Stimulated activated naive CD8-positive, alpha-beta T cell treated with anti-CD3 and anti-CD28 coated beads, Interleukin-15, Interleukin-2, amounts not matched to agents 100 ng/mL and 50 ng/mL, for 24 hours (primary cell): Measurements from ENCODE around the gene FIZ1.

Experiments
- H3K27ac Mint-ChIP-seq: one replicate; pipeline ENCODE4 v1.8.0; 2021; ENCODE audit warnings: mild to moderate bottlenecking, mixed read lengths
- H3K27me3 Mint-ChIP-seq: one replicate; pipeline ENCODE4 v1.8.0; 2021; ENCODE audit warnings: mixed read lengths
- H3K36me3 Mint-ChIP-seq: one replicate; pipeline ENCODE4 v1.8.0; 2021; ENCODE audit warnings: low read depth, mixed read lengths
- H3K4me1 Mint-ChIP-seq: one replicate; pipeline ENCODE4 v1.8.0; 2021; ENCODE audit warnings: low read depth, mixed read lengths
- H3K4me3 Mint-ChIP-seq: one replicate; pipeline ENCODE4 v1.8.0; 2021; ENCODE audit warnings: mild to moderate bottlenecking, mixed read lengths
- H3K9me3 Mint-ChIP-seq: one replicate; pipeline ENCODE4 v1.8.0; 2021; ENCODE audit warnings: mixed read lengths

The FIZ1 gene

GRCh38 chr19:55611300-55611982 lies 12.1 kb upstream of the FIZ1 start:
- H3K4me3 Mint-ChIP-seq, result no peak overlapping the region
- H3K9me3 Mint-ChIP-seq, result no peaks in the 10 kb centered on the region
- no peaks in the 10 kb centered on the region for H3K27me3 Mint-ChIP-seq
- peaks cover 39% of the 10 kb centered on the region for H3K36me3 Mint-ChIP-seq
- peak overlapping the region; percentile 26 for H3K27ac Mint-ChIP-seq
- peaks cover 55% of the 10 kb centered on the region for H3K4me1 Mint-ChIP-seq

GRCh38 chr19:55609326-55609725 lies 10.0 kb upstream of the FIZ1 start:
- no peak overlapping the region for H3K27ac Mint-ChIP-seq
- peaks cover 41% of the 10 kb centered on the region for H3K36me3 Mint-ChIP-seq
- H3K4me3 Mint-ChIP-seq, result no peak overlapping the region
- H3K27me3 Mint-ChIP-seq, result no peaks in the 10 kb centered on the region
- no peaks in the 10 kb centered on the region for H3K9me3 Mint-ChIP-seq
- peaks cover 67% of the 10 kb centered on the region for H3K4me1 Mint-ChIP-seq

GRCh38 chr19:55606817-55607216 lies 7.5 kb upstream of the FIZ1 start:
- Mint-ChIP-seq H3K4me3 (peak overlapping the region; percentile 95), H3K9me3 (no peaks in the 10 kb centered on the region), H3K4me1 (peaks cover 64% of the 10 kb centered on the region), H3K27ac (peak overlapping the region; percentile 98), H3K27me3 (no peaks in the 10 kb centered on the region), H3K36me3 (peaks cover 36% of the 10 kb centered on the region)

- Mint-ChIP-seq H3K27me3 (no peaks in the 10 kb centered on the region), H3K4me1 (peaks cover 64% of the 10 kb centered on the region), H3K36me3 (peaks cover 36% of the 10 kb centered on the region), H3K27ac (peak overlapping the region; percentile 98), H3K4me3 (peak overlapping the region; percentile 95), H3K9me3 (no peaks in the 10 kb centered on the region)
Observed at GRCh38 chr19:55606471-55606787, 7.1 kb upstream of the FIZ1 start.

- peaks cover 36% of the 10 kb centered on the region for H3K36me3 Mint-ChIP-seq
- peaks cover 64% of the 10 kb centered on the region for H3K4me1 Mint-ChIP-seq
- no peaks in the 10 kb centered on the region for H3K9me3 Mint-ChIP-seq
- peak within 1 kb of the TSS; percentile 98 for H3K27ac Mint-ChIP-seq
- H3K27me3 Mint-ChIP-seq, result no peaks in the 10 kb centered on the region
- peak within 1 kb of the TSS; percentile 95 for H3K4me3 Mint-ChIP-seq
Observed at GRCh38 chr19:55605637-55606470, 6.5 kb upstream of the FIZ1 start, which contains the start of gene ZNF865. Gene ZNF865, plus strand, starts transcription at chr19:55605647. Its CDS starts 7,972 bp downstream, at chr19:55613619.

- H3K27me3 Mint-ChIP-seq, result no peaks in the 10 kb centered on the region
- H3K4me3 Mint-ChIP-seq, result peak overlapping the region; percentile 85
- peaks cover 61% of the 10 kb centered on the region for H3K4me1 Mint-ChIP-seq
- peaks cover 36% of the 10 kb centered on the region for H3K36me3 Mint-ChIP-seq
- peak overlapping the region; percentile 96 for H3K27ac Mint-ChIP-seq
- H3K9me3 Mint-ChIP-seq, result no peaks in the 10 kb centered on the region
Observed at GRCh38 chr19:55605207-55605636, 5.9 kb upstream of the FIZ1 start.

- Mint-ChIP-seq H3K4me1 (peaks cover 54% of the 10 kb centered on the region), H3K27ac (peak overlapping the region; percentile 28), H3K27me3 (no peaks in the 10 kb centered on the region), H3K4me3 (no peak overlapping the region), H3K36me3 (peaks cover 27% of the 10 kb centered on the region), H3K9me3 (no peaks in the 10 kb centered on the region)
Observed at GRCh38 chr19:55603581-55604292, 4.4 kb upstream of the FIZ1 start.

GRCh38 chr19:55603115-55603514 lies 3.8 kb upstream of the FIZ1 start:
- Mint-ChIP-seq H3K4me3 (no peak overlapping the region), H3K27me3 (no peaks in the 10 kb centered on the region), H3K9me3 (no peaks in the 10 kb centered on the region), H3K27ac (no peak overlapping the region), H3K4me1 (peaks cover 54% of the 10 kb centered on the region), H3K36me3 (peaks cover 26% of the 10 kb centered on the region)

- H3K4me1 Mint-ChIP-seq, result peaks cover 49% of the 10 kb centered on the region
- H3K27ac Mint-ChIP-seq, result no peak overlapping the region
- no peaks in the 10 kb centered on the region for H3K27me3 Mint-ChIP-seq
- no peaks in the 10 kb centered on the region for H3K9me3 Mint-ChIP-seq
- peaks cover 25% of the 10 kb centered on the region for H3K36me3 Mint-ChIP-seq
- no peak overlapping the region for H3K4me3 Mint-ChIP-seq
Observed at GRCh38 chr19:55602104-55603001, 3.0 kb upstream of the FIZ1 start.

GRCh38 chr19:55601084-55601483 lies 1.8 kb upstream of the FIZ1 start:
- peak overlapping the region; percentile 85 for H3K4me3 Mint-ChIP-seq
- H3K36me3 Mint-ChIP-seq, result peaks cover 26% of the 10 kb centered on the region

GRCh38 chr19:55600662-55601028 lies 1.3 kb upstream of the FIZ1 start:
- Mint-ChIP-seq H3K27ac (no peak overlapping the region), H3K4me1 (peaks cover 37% of the 10 kb centered on the region), H3K9me3 (no peaks in the 10 kb centered on the region), H3K4me3 (peak overlapping the region; percentile 85), H3K36me3 (peaks cover 30% of the 10 kb centered on the region), H3K27me3 (no peaks in the 10 kb centered on the region)

More at GRCh38 chr19:55601084-55601483, 1.8 kb upstream of the FIZ1 start:
- Mint-ChIP-seq H3K4me1 (peaks cover 41% of the 10 kb centered on the region), H3K27ac (no peak overlapping the region), H3K27me3 (no peaks in the 10 kb centered on the region), H3K9me3 (no peaks in the 10 kb centered on the region)

- Mint-ChIP-seq H3K4me1 (peaks cover 37% of the 10 kb centered on the region), H3K27me3 (no peaks in the 10 kb centered on the region), H3K4me3 (peak within 1 kb of the TSS; percentile 95), H3K27ac (peak within 1 kb of the TSS; percentile 98), H3K36me3 (peaks cover 36% of the 10 kb centered on the region), H3K9me3 (no peaks in the 10 kb centered on the region)
Observed at GRCh38 chr19:55599842-55600661, 735 bp upstream of the FIZ1 start, which contains the start of gene ZNF524. Gene ZNF524, plus strand, starts transcription at chr19:55600288. Its CDS starts 1,825 bp downstream, at chr19:55602113.

GRCh38 chr19:55598719-55599467 lies 424 bp downstream of the FIZ1 start:
- Mint-ChIP-seq H3K36me3 (peaks cover 41% of the 10 kb centered on the region), H3K9me3 (no peaks in the 10 kb centered on the region)

More at GRCh38 chr19:55598719-55599467, 424 bp downstream of the FIZ1 start:
- Mint-ChIP-seq H3K4me1 (peaks cover 31% of the 10 kb centered on the region), H3K27me3 (no peaks in the 10 kb centered on the region), H3K4me3 (peak overlapping the region; percentile 95), H3K27ac (peak overlapping the region; percentile 98)
